Measurements from ENCODE around the gene CMYA5.

CMYA5 gene

DNA sequence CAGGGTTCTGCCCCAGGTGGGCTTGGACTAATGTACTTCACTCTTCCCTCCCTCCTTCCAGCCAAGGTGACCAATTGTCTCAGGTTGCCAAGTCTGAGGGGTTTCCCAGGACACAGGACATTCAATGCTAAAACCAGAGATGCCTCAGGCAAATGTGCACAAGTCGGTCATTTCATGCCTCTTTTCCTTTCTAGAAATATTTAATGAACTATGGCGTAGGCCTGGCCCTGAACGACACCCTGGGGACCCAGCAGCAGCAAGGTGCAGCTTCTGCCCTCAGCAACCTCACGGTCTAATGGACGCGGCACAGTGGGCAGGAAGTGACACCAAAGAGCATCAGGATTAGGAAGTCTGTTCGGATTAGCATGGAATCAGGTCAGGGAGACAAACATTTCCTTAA, 153.4 kb downstream of the CMYA5 start:
- H3K27me3 ChIP-seq (ENCODE audit: control insufficient read depth, insufficient read depth, low read length, poor library complexity, severe bottlenecking): no peaks in the 10 kb centered on the region
- H3K27ac ChIP-seq (ENCODE audit: insufficient read depth, low read depth, low read length, poor library complexity, severe bottlenecking): no peak overlapping the region
- no peak overlapping the region for H3K4me3 ChIP-seq (ENCODE audit: insufficient read depth, low read depth, low read length)
- WGBS, 2 experiments: 93 to 94% methylated on average over 7 of the region's 7 CpGs
- H3K4me1 ChIP-seq (ENCODE audit: control insufficient read depth, insufficient read depth, low read length): no peaks in the 10 kb centered on the region
- no peaks in the 10 kb centered on the region for H3K9me3 ChIP-seq (ENCODE audit: control insufficient read depth, low read length)
- H3K36me3 ChIP-seq (ENCODE audit: control insufficient read depth, insufficient read depth, low read length): no peaks in the 10 kb centered on the region

- H3K27ac ChIP-seq (ENCODE audit: insufficient read depth, low read depth, low read length, poor library complexity, severe bottlenecking): no peak overlapping the region
- no peaks in the 10 kb centered on the region for H3K27me3 ChIP-seq (ENCODE audit: control insufficient read depth, insufficient read depth, low read length, poor library complexity, severe bottlenecking)
- WGBS, 2 experiments: 93 to 94% methylated on average over 14 to 15 of the region's 15 CpGs
- no peaks in the 10 kb centered on the region for H3K9me3 ChIP-seq (ENCODE audit: control insufficient read depth, low read length)
- no peak overlapping the region for H3K4me3 ChIP-seq (ENCODE audit: insufficient read depth, low read depth, low read length)
- H3K36me3 ChIP-seq (ENCODE audit: control insufficient read depth, insufficient read depth, low read length): no peaks in the 10 kb centered on the region
- no peaks in the 10 kb centered on the region for H3K4me1 ChIP-seq (ENCODE audit: control insufficient read depth, insufficient read depth, low read length)
Observed at GRCh38 chr5:79843450-79844388, 154.1 kb downstream of the CMYA5 start.

DNA sequence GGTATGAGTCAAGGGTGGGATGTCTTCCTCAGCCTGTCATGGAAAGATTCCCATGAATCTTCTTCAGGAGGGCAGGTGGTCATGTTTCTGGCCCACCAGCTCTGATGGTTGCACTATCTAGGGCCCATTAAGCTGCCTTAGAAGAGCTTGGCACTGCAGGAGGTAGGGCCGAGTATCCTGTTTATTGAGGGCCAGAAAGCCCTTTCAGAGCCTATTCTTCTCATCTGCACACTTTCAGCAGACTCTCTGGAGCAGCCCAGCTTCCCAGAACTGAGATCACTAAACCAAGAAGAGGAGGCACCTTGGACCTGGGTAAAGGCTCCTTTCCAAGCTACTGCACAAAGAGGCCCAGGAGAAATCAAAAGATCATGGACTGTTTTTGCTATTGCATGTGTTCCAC, 154.9 kb downstream of the CMYA5 start:
- Histone ChIP-seq H3K4me3 (ENCODE audit: insufficient read depth, low read depth, low read length) (no peak overlapping the region), H3K27ac (ENCODE audit: insufficient read depth, low read depth, low read length, poor library complexity, severe bottlenecking) (no peak overlapping the region)
- 96 to 97% methylated on average over 1 of the region's 1 CpG for WGBS, 2 experiments

GRCh38 chr5:79845448-79846197, 156.0 kb downstream of the CMYA5 start:
- no peaks in the 10 kb centered on the region for H3K27me3 ChIP-seq (ENCODE audit: control insufficient read depth, insufficient read depth, low read length, poor library complexity, severe bottlenecking)
- no peaks in the 10 kb centered on the region for H3K4me1 ChIP-seq (ENCODE audit: control insufficient read depth, insufficient read depth, low read length)
- no peak overlapping the region for H3K27ac ChIP-seq (ENCODE audit: insufficient read depth, low read depth, low read length, poor library complexity, severe bottlenecking)
- 95 to 98% methylated on average over 7 of the region's 7 CpGs for WGBS, 2 experiments
- no peaks in the 10 kb centered on the region for H3K36me3 ChIP-seq (ENCODE audit: control insufficient read depth, insufficient read depth, low read length)
- no peaks in the 10 kb centered on the region for H3K9me3 ChIP-seq (ENCODE audit: control insufficient read depth, low read length)
- no peak overlapping the region for H3K4me3 ChIP-seq (ENCODE audit: insufficient read depth, low read depth, low read length)

More for the DNA sequence above, 154.9 kb downstream of the CMYA5 start:
- Histone ChIP-seq H3K4me1 (ENCODE audit: control insufficient read depth, insufficient read depth, low read length) (no peaks in the 10 kb centered on the region), H3K36me3 (ENCODE audit: control insufficient read depth, insufficient read depth, low read length) (no peaks in the 10 kb centered on the region), H3K27me3 (ENCODE audit: control insufficient read depth, insufficient read depth, low read length, poor library complexity, severe bottlenecking) (no peaks in the 10 kb centered on the region), H3K9me3 (ENCODE audit: control insufficient read depth, low read length) (no peaks in the 10 kb centered on the region)

GRCh38 chr5:79846198-79846521, 156.5 kb downstream of the CMYA5 start:
- WGBS, 2 experiments: 91 to 97% methylated on average over 3 of the region's 3 CpGs
- Histone ChIP-seq H3K4me3 (ENCODE audit: insufficient read depth, low read depth, low read length) (no peak overlapping the region), H3K27ac (ENCODE audit: insufficient read depth, low read depth, low read length, poor library complexity, severe bottlenecking) (no peak overlapping the region), H3K36me3 (ENCODE audit: control insufficient read depth, insufficient read depth, low read length) (no peaks in the 10 kb centered on the region), H3K27me3 (ENCODE audit: control insufficient read depth, insufficient read depth, low read length, poor library complexity, severe bottlenecking) (no peaks in the 10 kb centered on the region), H3K9me3 (ENCODE audit: control insufficient read depth, low read length) (no peaks in the 10 kb centered on the region), H3K4me1 (ENCODE audit: control insufficient read depth, insufficient read depth, low read length) (no peaks in the 10 kb centered on the region)

DNA sequence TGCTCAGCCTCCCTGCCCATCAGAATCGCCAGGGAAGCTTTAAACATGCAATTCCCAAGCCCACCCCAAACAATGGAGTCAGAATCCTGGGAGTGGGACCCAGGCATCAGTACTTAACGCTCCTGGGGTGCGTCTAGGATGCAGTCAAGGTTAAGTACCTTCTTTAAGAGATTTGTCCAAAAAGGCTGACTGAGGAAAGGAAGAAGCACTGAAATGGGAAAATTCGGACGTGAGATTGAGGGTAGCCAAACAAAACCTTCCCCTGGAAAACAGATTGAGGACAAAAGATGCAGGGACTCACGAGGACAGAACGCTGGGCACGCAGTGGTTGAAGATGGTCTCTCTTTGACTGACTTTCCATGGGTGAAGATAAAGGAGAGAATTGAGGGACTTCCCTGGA, 157.9 kb downstream of the CMYA5 start:
- Histone ChIP-seq H3K4me3 (ENCODE audit: insufficient read depth, low read depth, low read length) (no peak overlapping the region), H3K27ac (ENCODE audit: insufficient read depth, low read depth, low read length, poor library complexity, severe bottlenecking) (no peak overlapping the region), H3K4me1 (ENCODE audit: control insufficient read depth, insufficient read depth, low read length) (no peaks in the 10 kb centered on the region), H3K36me3 (ENCODE audit: control insufficient read depth, insufficient read depth, low read length) (no peaks in the 10 kb centered on the region), H3K27me3 (ENCODE audit: control insufficient read depth, insufficient read depth, low read length, poor library complexity, severe bottlenecking) (no peaks in the 10 kb centered on the region), H3K9me3 (ENCODE audit: control insufficient read depth, low read length) (no peaks in the 10 kb centered on the region)
- 83 to 89% methylated on average over 8 of the region's 8 CpGs for WGBS, 2 experiments

GRCh38 chr5:79849061-79849460, 159.4 kb downstream of the CMYA5 start:
- WGBS, 2 experiments: 92 to 95% methylated on average over 16 of the region's 16 CpGs
- H3K27me3 ChIP-seq (ENCODE audit: control insufficient read depth, insufficient read depth, low read length, poor library complexity, severe bottlenecking): no peaks in the 10 kb centered on the region
- H3K4me1 ChIP-seq (ENCODE audit: control insufficient read depth, insufficient read depth, low read length): no peaks in the 10 kb centered on the region
- no peak overlapping the region for H3K4me3 ChIP-seq (ENCODE audit: insufficient read depth, low read depth, low read length)
- no peaks in the 10 kb centered on the region for H3K36me3 ChIP-seq (ENCODE audit: control insufficient read depth, insufficient read depth, low read length)
- no peaks in the 10 kb centered on the region for H3K9me3 ChIP-seq (ENCODE audit: control insufficient read depth, low read length)
- H3K27ac ChIP-seq (ENCODE audit: insufficient read depth, low read depth, low read length, poor library complexity, severe bottlenecking): no peak overlapping the region
